Smooth muscle cell (in vitro differentiated cells): ENCODE results near the gene OTOGL. TPM values are rescaled to one million over a fixed set of nuclear protein-coding genes. Genes with fewer than 3 reads are reported as not detected.

Experiments
- DNase-seq: peaks from one replicate; lab custom pipeline; 2025; ENCODE audit not compliant: unreplicated experiment; lab: John Stamatoyannopoulos, UW
- H2AFZ ChIP-seq: fragments of 200-600 bp; sonication (generic); 2 replicates; pipeline ENCODE4 v1.6.0; 2016; ENCODE audit warnings: antibody characterized with exemption, low read depth, mild to moderate bottlenecking
- H3F3A ChIP-seq: fragments of 200-600 bp; sonication (generic); 2 replicates; pipeline ENCODE4 v1.6.0; 2017; ENCODE audit warnings: antibody characterized with exemption, low read depth
- H3K27ac ChIP-seq: fragments of 200-600 bp; sonication (generic); 2 replicates; pipeline ENCODE4 v1.5.1; 2016; ENCODE audit warnings: low read depth, mild to moderate bottlenecking
- H3K27me3 ChIP-seq: fragments of 200-600 bp; sonication (generic); 2 replicates; pipeline ENCODE4 v1.6.1; 2016; ENCODE audit warnings: low read depth, mild to moderate bottlenecking
- H3K36me3 ChIP-seq: fragments of 200-600 bp; sonication (generic); 2 replicates; pipeline ENCODE4 v1.5.1; 2016; ENCODE audit warnings: low read depth
- H3K4me1 ChIP-seq: fragments of 200-600 bp; sonication (generic); 2 replicates; pipeline ENCODE4 v1.5.1; 2016; ENCODE audit warnings: low read depth
- H3K4me2 ChIP-seq: fragments of 200-600 bp; sonication (generic); 2 replicates; pipeline ENCODE4 v1.6.0; 2016; ENCODE audit warnings: mild to moderate bottlenecking
- H3K4me3 ChIP-seq: fragments of 200-600 bp; sonication (generic); 2 replicates; pipeline ENCODE4 v1.5.1; 2016; ENCODE audit warnings: mild to moderate bottlenecking
- H3K79me2 ChIP-seq: fragments of 200-600 bp; sonication (generic); 2 replicates; pipeline ENCODE4 v1.6.0; 2016; ENCODE audit warnings: low read depth, mild to moderate bottlenecking
- H3K9ac ChIP-seq: fragments of 200-600 bp; sonication (generic); 2 replicates; pipeline ENCODE4 v1.6.0; 2016; ENCODE audit warnings: low read depth
- H3K9me3 ChIP-seq: fragments of 200-600 bp; sonication (generic); replicated peaks from 2 replicates; pipeline ENCODE4 v1.5.1; 2016; ENCODE audit warnings: low read depth
- H4K20me1 ChIP-seq: fragments of 200-600 bp; sonication (generic); 2 replicates; pipeline ENCODE4 v1.6.0; 2016; ENCODE audit warnings: low read depth
- WGBS: methylation state at CpG from one replicate; pipeline ENCODE4 v1.1.7; 2016; ENCODE audit warnings: low lambda C conversion rate; 5-methylcytosine and 5-hydroxymethylcytosine counted together
- polyA plus RNA-seq: library from polyadenylated mRNA; unstranded; fragments of >200 nt; fragmentation: Nextera tagmentation; extraction: Ambion mirVana; gene quantifications from 2 replicates; pipeline ENCODE4 v1.2.1, GENCODE V29; 2016
- total RNA-seq: library from RNA; depleted of rRNA; stranded (reverse); fragments of >200 nt; gene quantifications from 2 replicates; pipeline ENCODE4 v1.2.3, GENCODE V29; 2014
- TF ChIP-seq, protein P1 (sequence below): fragments of 200-600 bp; sonication (generic); IDR thresholded peaks from 2 replicates; pipeline ENCODE4 v1.5.1; 2017; ENCODE audit warnings: borderline replicate concordance, mild to moderate bottlenecking, antibody characterized with exemption; ENCODE audit not compliant: insufficient read depth, poor library complexity, severe bottlenecking

Gene OTOGL
- total and polyA plus RNA-seq, 2 experiments from 2014 or later = 0.09 TPM; not detected in 1

GRCh38 chr12:80121661-80122060 is 22.3 kb downstream of the OTOGL start:
- no peaks in the 10 kb centered on the region for H3K4me1 ChIP-seq
- H3K9ac ChIP-seq = no peak overlapping the region
- TF ChIP-seq, protein P1, sequence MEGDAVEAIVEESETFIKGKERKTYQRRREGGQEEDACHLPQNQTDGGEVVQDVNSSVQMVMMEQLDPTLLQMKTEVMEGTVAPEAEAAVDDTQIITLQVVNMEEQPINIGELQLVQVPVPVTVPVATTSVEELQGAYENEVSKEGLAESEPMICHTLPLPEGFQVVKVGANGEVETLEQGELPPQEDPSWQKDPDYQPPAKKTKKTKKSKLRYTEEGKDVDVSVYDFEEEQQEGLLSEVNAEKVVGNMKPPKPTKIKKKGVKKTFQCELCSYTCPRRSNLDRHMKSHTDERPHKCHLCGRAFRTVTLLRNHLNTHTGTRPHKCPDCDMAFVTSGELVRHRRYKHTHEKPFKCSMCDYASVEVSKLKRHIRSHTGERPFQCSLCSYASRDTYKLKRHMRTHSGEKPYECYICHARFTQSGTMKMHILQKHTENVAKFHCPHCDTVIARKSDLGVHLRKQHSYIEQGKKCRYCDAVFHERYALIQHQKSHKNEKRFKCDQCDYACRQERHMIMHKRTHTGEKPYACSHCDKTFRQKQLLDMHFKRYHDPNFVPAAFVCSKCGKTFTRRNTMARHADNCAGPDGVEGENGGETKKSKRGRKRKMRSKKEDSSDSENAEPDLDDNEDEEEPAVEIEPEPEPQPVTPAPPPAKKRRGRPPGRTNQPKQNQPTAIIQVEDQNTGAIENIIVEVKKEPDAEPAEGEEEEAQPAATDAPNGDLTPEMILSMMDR = no peak
- no peaks in the 10 kb centered on the region for H4K20me1 ChIP-seq
- no peaks in the 10 kb centered on the region for H3K9me3 ChIP-seq
- no peak overlapping the region for H3K27ac ChIP-seq
- no peak for DNase-seq
- no peaks in the 10 kb centered on the region for H3K27me3 ChIP-seq
- H3K4me2 ChIP-seq = no peak overlapping the region
- no peaks in the 10 kb centered on the region for H3F3A ChIP-seq
- no peak overlapping the region for H2AFZ ChIP-seq
- no peak overlapping the region for H3K4me3 ChIP-seq
- H3K79me2 ChIP-seq = no peaks in the 10 kb centered on the region
- H3K36me3 ChIP-seq = no peaks in the 10 kb centered on the region
- WGBS = 81% methylated on average over 3 of the region's 3 CpGs

GRCh38 chr12:80129895-80130530 is 30.7 kb downstream of the OTOGL start:
- Histone ChIP-seq H3K27ac (no peak overlapping the region), H3K27me3 (no peaks in the 10 kb centered on the region), H3K9ac (no peak overlapping the region), H2AFZ (no peak overlapping the region), H3K4me3 (no peak overlapping the region), H3F3A (no peaks in the 10 kb centered on the region), H3K36me3 (no peaks in the 10 kb centered on the region), H3K9me3 (no peaks in the 10 kb centered on the region), H3K79me2 (no peaks in the 10 kb centered on the region), H4K20me1 (no peaks in the 10 kb centered on the region), H3K4me2 (no peak overlapping the region), H3K4me1 (no peaks in the 10 kb centered on the region)
- TF ChIP-seq, protein P1 = no peak
- no peak for DNase-seq

DNA sequence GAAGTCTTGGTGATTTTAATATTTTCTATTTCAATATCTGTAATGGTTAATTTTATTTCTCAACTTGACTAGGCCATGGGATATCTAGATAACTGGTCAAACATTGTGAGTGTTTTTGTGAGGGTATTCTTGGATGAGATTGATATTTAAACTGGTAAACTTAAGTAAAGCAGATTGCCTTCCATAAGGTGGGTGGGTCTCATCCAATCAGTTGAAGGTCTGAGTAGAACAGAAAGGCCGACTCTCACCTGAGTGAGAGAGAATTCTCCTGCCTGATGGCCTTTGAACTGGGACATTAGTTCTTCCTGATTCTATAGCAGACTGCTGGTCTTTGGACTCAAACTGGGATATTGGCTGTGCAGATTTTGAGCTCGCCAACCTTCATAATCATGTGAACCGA is 36.3 kb downstream of the OTOGL start:
- Histone ChIP-seq H3K27ac (no peak overlapping the region), H3K4me3 (no peak overlapping the region), H4K20me1 (no peaks in the 10 kb centered on the region), H3K4me2 (no peak overlapping the region), H3K9ac (no peak overlapping the region), H3K27me3 (no peaks in the 10 kb centered on the region), H2AFZ (no peak overlapping the region), H3K36me3 (no peaks in the 10 kb centered on the region), H3K9me3 (no peaks in the 10 kb centered on the region), H3F3A (no peaks in the 10 kb centered on the region), H3K4me1 (no peaks in the 10 kb centered on the region), H3K79me2 (no peaks in the 10 kb centered on the region)
- no peak for DNase-seq
- 95% methylated on average over 3 of the region's 3 CpGs for WGBS
- TF ChIP-seq, protein P1 = no peak

- Histone ChIP-seq H2AFZ (no peak overlapping the region), H3K9me3 (no peaks in the 10 kb centered on the region), H3K4me1 (no peaks in the 10 kb centered on the region), H3K9ac (no peak overlapping the region), H4K20me1 (no peaks in the 10 kb centered on the region), H3K36me3 (no peaks in the 10 kb centered on the region), H3K27ac (no peak overlapping the region), H3F3A (no peaks in the 10 kb centered on the region), H3K4me3 (no peak overlapping the region), H3K27me3 (no peaks in the 10 kb centered on the region), H3K4me2 (no peak overlapping the region), H3K79me2 (no peaks in the 10 kb centered on the region)
- 90% methylated on average over 4 of the region's 4 CpGs for WGBS
- TF ChIP-seq, protein P1 = no peak
- DNase-seq = no peak
Measured at GRCh38 chr12:80140005-80140404, 40.7 kb downstream of the OTOGL start.
